Stimulated activated CD4-positive, alpha-beta T cell treated with anti-CD3 and anti-CD28 coated beads, Interleukin-4, amount 100 ng/mL, for 48 hours (primary cell): ENCODE data around the gene PALLD.

Experiments
- DNase-seq, 2 donors: peaks; one replicate each; pipeline ENCODE4 v3.0.0-alpha.2; 2020; ENCODE audit warnings: low read depth in 2 of 2

PALLD gene

GRCh38 chr4:168674077-168674747 lies 177.4 kb downstream of the PALLD start:
- no peak for DNase-seq

GRCh38 chr4:168674866-168675265 lies 178.0 kb downstream of the PALLD start:
- DNase-seq: no peak

GRCh38 chr4:168677063-168677462 lies 180.2 kb downstream of the PALLD start:
- DNase-seq: no peak

- no peak for DNase-seq
Measured at GRCh38 chr4:168677879-168678278, 181.0 kb downstream of the PALLD start.

GRCh38 chr4:168678751-168679366 lies 182.0 kb downstream of the PALLD start:
- no peak for DNase-seq

GRCh38 chr4:168679397-168679796 lies 182.5 kb downstream of the PALLD start:
- no peak for DNase-seq

GRCh38 chr4:168679819-168680218 lies 183.0 kb downstream of the PALLD start:
- DNase-seq: no peak

GRCh38 chr4:168682898-168683500 lies 186.1 kb downstream of the PALLD start:
- no peak for DNase-seq

GRCh38 chr4:168683595-168683994 lies 186.7 kb downstream of the PALLD start:
- no peak for DNase-seq

- DNase-seq: no peak
Measured at GRCh38 chr4:168685136-168685809, 188.4 kb downstream of the PALLD start.

- no peak for DNase-seq
Measured at GRCh38 chr4:168688584-168688983, 191.7 kb downstream of the PALLD start.

GRCh38 chr4:168689791-168690190 lies 192.9 kb downstream of the PALLD start:
- no peak for DNase-seq

- DNase-seq: no peak
Measured at GRCh38 chr4:168690199-168690598, 193.3 kb downstream of the PALLD start.

GRCh38 chr4:168691631-168692369 lies 194.9 kb downstream of the PALLD start:
- no peak for DNase-seq

GRCh38 chr4:168693750-168694490 lies 197.1 kb downstream of the PALLD start:
- no peak for DNase-seq

GRCh38 chr4:168694667-168695066 lies 197.8 kb downstream of the PALLD start:
- no peak for DNase-seq

- DNase-seq: no peak
Measured at GRCh38 chr4:168695288-168695687, 198.4 kb downstream of the PALLD start.

- DNase-seq: no peak
Measured at GRCh38 chr4:168696280-168696679, 199.4 kb downstream of the PALLD start.

- DNase-seq: no peak
Measured at GRCh38 chr4:168696826-168697225, 200.0 kb downstream of the PALLD start.

GRCh38 chr4:168699224-168699878 lies 202.5 kb downstream of the PALLD start:
- DNase-seq: no peak

- no peak for DNase-seq
Measured at GRCh38 chr4:168701061-168701460, 204.2 kb downstream of the PALLD start.
